Stimulated activated CD4-positive, alpha-beta T cell treated with anti-CD3 and anti-CD28 coated beads, Interleukin-15, amount 100 ng/mL, for 24 hours (primary cell): ENCODE results near the gene RXRB.

Source experiments
- DNase-seq: peaks from one replicate; pipeline ENCODE4 v3.0.0-alpha.2; 2020

Gene RXRB

GRCh38 chr6:33174784-33175183 is 25.7 kb downstream of the RXRB start:
- no peak for DNase-seq

DNA sequence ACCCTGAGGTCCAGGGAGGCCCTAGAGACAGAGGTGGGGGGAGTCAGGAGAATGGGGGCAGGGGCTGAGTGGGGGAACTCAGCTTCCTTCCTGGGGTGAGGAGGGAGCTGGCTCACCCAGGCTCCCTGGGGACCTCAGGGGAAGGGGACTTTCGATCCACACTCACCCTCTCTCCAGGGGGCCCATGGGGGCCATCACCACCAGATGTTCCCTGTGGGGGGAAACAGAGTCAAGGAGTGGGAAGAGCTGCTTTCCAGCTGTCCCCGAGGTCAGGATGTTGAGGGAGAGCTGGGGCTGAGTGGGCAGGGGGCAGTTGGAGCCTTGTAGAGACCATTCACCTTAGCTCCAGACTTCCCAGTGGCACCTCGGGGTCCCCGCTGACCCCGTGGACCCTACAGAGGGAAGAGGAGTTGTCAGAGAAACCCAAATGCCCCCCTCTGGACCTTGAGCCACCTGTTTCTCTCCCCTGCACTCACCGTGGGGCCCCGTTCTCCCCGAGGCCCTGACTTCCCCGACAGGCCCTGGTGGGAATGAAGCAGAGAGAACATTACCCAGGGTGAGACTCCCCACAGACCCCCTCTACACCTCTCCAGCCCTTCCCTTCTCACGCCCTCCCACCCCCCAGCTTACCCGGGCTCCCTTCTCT is 26.8 kb downstream of the RXRB start:
- DNase-seq, result no peak

GRCh38 chr6:33172688-33173534 is 27.6 kb downstream of the RXRB start:
- DNase-seq, result no peak

DNA sequence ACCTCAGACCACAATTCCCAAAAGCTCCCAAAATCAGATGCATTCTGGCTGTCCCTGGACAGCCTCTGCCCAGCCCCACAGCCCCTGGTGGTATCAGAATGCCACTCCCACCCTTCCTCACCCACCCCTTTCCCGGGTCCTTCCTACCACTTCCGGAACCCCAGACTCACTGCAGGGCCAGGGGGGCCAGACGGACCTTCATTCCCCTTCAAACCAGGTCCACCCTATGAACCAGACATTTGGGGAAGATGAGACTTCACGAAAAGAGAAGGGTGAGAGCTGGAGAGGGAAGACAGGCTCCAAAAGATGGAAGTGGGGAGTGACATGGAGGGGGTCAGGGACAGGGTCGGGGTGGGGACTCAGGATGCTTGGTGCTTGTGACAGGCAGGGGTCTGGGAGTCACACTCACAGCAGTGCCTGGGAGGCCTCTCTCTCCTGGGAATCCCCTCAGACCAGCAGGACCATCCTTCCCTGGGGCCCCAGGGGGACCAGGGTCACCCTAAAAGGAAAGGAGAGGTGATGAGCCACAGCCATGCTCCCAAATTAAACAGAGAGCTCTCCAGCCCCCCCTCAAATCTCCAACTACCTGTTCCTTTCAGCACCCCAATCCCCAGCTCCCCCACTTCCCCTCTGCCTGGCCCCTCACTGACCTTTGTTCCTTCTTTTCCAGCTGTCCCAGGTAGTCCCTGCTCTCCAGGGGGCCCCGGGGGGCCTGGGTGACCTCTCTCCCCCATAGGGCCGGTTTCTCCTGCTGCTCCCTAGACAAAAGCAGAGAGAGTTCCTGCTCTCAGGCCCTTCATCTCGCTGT is 28.4 kb downstream of the RXRB start:
- DNase-seq, result no peak

- DNase-seq, result no peak
Measured at GRCh38 chr6:33171016-33171879, 29.2 kb downstream of the RXRB start.

GRCh38 chr6:33170176-33171015 is 30.1 kb downstream of the RXRB start:
- DNase-seq, result no peak

DNA sequence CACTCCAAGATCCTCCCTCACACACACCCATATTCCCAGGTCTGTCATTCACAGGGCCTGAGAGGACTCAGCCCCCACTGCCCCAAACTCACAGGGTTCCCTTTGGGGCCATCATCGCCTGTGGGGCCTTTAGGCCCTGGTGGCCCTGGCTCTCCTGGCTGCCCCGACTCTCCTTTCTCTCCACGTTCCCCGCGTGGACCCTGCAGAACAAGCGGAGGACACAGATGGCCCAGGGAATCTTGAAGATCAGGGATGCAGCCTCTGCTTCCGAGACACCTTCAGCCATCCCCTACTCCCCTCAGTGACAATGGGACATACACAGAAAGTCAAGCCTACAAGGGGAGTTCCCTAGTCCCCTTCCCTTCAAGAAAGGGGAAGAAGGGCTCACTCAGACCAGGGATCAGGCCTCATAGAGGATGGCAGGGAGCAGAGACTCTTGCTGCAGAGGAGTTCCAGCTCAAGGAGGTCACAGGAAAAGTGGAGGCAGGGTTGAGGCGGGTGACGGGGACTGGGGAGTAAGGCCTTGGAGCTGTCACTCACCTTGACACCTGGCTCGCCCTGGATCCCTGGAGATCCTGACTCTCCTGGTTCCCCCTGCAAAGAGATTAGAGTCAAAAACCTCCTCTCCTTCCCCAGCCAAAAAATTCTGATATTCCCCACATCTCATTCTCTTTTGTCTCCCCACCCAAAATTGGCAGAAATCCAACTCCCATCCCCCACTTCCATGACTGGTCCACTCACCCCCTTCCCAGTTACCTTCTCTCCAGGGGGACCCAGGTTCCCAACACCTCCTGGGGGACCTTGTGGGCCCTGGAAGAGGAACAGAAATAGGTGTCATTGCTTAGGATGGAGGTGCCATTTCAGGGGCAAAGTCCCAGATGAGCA is 30.9 kb downstream of the RXRB start:
- DNase-seq, result no peak

DNA sequence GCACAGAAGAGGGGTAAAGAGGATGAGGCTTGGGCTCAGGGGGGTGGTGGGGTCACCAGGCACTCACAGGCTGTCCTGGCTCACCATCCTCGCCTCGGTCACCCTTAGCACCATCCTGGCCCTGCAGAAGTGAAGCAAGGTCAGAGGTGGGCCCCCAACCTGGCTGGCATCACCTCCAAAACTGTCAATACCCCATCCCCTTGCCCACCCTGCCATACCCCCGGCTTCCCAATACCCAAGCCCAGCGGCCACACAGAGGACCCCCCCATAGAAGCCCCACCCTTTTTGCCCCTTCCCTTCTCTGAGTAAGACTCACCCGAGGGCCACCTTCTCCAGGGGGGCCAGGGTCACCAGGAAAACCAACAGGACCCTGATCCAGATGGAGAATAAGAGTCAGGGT is 31.8 kb downstream of the RXRB start:
- DNase-seq, result no peak

- DNase-seq, result no peak
Measured at GRCh38 chr6:33168284-33168601, 32.2 kb downstream of the RXRB start.

- no peak for DNase-seq
Measured at GRCh38 chr6:33167374-33168283, 32.8 kb downstream of the RXRB start.

DNA sequence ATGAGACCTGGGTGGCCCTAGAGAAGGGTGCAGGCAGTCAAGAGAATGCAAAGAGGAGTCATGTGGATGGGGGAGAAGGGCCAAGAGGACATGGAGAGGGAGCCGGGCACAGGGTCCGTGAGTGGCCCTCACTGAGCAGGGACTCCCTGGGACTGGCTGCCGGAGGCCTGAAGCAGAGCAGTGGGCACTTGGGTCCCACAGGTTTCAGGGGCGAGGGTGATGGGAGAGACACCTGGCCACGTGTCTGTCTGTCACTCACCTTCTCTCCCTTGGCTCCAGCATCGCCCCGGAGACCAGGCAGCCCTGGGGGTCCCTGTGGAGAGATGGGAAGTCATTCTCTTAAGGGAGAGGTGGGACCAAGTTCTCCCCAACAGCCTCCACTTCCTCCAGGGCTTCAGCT is 33.7 kb downstream of the RXRB start:
- DNase-seq, result no peak

DNA sequence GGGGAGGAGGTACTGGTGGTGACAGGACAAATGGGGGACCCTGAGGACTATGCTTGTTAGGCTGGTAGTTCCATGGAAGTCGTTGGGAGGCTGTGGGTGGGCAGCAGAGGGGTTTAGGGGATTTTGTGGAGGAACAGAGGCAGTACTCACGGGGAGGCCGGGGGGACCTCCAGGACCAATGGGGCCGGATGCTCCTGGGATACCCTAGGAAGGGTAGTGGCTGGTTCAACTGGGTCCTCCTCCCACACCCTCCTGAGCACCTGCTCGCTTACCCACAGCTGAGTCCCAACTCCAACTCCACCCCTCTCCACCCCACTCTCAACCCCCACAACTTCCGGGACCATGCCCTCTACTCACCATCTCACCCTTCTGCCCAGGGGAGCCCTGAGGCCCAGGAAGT is 34.1 kb downstream of the RXRB start:
- DNase-seq, result no peak

- DNase-seq, result no peak
Measured at GRCh38 chr6:33165581-33166258, 34.7 kb downstream of the RXRB start.

- DNase-seq, result no peak
Measured at GRCh38 chr6:33164665-33165373, 35.6 kb downstream of the RXRB start.

DNA sequence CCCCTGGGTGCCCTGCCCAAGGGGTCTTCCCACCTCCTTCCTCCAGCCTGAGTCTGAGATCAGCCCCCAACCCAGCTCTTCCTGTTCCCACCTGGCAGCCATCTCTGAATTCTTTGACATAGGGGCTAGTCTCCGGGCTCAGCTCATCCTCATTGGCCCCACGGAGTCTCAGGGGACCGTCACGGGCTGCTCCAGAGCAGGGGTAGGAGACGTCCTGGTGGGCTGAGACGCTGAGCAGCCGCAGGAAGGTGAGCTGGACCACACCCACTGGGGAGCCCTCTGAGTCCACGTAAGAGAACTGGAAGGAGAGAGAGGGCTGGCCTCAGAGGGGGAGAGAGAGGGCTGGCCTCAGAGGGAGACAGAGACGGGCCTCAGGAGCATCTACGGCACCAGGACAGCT is 36.3 kb downstream of the RXRB start:
- DNase-seq, result no peak

- DNase-seq, result no peak
Measured at GRCh38 chr6:33163540-33163939, 36.9 kb downstream of the RXRB start.

GRCh38 chr6:33161354-33162331 is 38.8 kb downstream of the RXRB start:
- peak; percentile 91 for DNase-seq
